NCI-H774 (cell line): Measurements from ENCODE around the gene FCRL1.

Experiments used
- DNase-seq: peaks from one replicate; lab custom pipeline; 2025; lab: John Stamatoyannopoulos, UW

The FCRL1 gene, protein sequence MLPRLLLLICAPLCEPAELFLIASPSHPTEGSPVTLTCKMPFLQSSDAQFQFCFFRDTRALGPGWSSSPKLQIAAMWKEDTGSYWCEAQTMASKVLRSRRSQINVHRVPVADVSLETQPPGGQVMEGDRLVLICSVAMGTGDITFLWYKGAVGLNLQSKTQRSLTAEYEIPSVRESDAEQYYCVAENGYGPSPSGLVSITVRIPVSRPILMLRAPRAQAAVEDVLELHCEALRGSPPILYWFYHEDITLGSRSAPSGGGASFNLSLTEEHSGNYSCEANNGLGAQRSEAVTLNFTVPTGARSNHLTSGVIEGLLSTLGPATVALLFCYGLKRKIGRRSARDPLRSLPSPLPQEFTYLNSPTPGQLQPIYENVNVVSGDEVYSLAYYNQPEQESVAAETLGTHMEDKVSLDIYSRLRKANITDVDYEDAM

GRCh38 chr1:157819896-157820295 lies at the start of gene FCRL1:
Gene FCRL1 (minus strand): TSS chr1:157820120. CDS start chr1:157820037, 83 bp downstream.
- no peak for DNase-seq

DNA sequence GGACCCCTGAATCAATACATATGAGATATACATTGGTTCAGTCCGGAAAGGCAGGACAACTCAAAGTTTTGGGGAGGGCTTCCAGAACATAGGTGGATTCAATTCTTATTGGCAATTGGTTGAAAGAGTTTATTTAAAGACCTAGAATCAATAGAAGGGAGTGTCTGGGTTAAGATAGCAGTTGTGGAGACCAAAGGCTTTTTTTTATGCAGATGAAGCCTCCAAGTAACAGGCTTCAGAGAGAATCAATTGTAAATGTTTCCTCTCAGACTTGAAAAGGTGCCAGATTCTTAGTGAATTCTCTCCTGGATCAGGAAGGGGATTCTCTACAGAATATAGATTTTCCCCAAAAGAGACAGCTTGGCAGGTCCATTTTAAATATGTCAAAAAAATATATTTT lies 48.7 kb upstream of the FCRL1 start:
- DNase-seq, result no peak

GRCh38 chr1:157862114-157863070 lies 42.5 kb upstream of the FCRL1 start:
- DNase-seq, result no peak

DNA sequence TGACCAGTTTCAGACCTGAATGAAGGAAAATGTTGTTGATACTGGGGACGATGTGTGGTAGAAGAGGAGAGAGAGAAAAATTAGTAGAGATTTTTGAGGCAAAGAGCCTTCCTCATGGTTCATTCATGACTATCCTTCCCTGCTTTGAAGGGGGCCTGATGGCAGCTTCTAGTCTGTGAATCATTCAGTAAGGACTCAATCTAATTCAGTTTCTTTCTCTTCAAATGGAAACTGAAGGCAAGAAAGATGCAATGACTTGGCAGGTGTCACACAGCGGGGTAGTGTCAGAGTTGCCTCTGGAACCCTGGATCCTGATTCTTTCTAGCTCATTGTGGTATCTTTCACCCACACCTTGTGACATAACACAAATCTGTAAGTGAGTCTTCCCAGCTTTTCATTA lies 36.6 kb upstream of the FCRL1 start:
- no peak for DNase-seq

DNA sequence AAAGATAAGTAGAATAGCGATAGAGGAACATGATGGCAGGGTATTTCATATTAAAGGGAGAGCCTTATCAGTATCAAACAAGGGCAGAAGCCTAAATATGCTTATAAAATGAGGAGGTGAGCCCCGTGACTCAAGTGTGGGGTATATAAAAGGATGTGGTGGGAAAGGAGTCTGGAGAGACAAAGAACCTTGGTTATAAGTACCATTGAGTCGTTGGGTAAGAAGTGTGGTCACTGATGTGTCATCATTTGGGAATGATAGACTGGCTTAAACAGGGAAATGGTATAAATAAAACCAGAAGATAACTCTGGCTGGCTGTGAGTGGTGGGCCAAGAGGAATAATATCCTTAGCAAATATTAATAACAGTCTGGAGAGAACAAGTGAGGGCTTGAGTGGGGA lies 32.6 kb upstream of the FCRL1 start:
- no peak for DNase-seq

- DNase-seq, result no peak
These were observed 29.4 kb upstream of the FCRL1 start for GRCh38 chr1:157849229-157849875.

GRCh38 chr1:157844089-157844830 lies 24.3 kb upstream of the FCRL1 start:
- DNase-seq, result no peak

GRCh38 chr1:157842939-157843338 lies 23.0 kb upstream of the FCRL1 start:
- DNase-seq, result no peak

GRCh38 chr1:157841708-157842107 lies 21.8 kb upstream of the FCRL1 start, which contains the start of gene CD5L:
Gene CD5L (minus strand): TSS chr1:157841808. CDS start chr1:157841701, 107 bp downstream.
- DNase-seq, result no peak

DNA sequence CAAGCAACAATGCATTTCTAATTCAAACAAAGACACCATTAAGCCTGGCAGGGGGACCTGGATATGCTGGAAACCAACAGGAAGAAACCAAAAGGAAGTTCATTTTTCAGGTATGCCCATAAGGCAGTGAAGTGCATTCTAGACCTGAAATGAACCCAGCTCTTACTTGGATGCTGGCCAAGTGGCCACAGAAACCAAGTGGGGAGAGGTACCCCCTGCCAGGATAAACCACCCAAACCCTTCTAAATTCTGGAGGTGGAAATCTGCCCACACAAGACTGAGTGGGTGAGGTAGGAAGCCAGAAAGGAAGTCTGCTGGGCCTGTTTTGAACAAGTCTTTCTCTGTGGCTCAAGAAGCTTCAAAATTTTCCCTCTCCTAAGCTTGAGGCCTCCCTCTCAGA lies 19.0 kb upstream of the FCRL1 start:
- no peak for DNase-seq

DNA sequence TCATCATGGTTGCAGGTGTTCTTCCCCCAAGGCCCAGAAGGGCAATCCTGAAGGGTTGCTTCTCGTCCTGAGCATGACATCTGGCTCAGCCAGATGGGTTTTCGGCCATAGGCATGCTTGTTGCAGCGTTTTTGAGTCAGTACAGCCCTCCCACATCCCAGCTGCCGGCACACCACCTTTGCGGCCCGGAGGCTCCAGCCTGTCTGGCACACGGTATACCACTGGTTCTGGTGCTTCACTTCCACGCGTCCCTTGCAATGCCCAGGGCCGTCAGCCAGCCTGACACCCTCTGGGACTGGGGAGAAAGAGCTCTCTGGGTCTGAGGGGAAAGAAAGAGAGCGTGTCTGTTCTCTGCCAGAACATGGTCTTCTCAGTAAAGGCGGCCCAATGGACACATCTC lies 14.5 kb upstream of the FCRL1 start:
- DNase-seq, result no peak

DNA sequence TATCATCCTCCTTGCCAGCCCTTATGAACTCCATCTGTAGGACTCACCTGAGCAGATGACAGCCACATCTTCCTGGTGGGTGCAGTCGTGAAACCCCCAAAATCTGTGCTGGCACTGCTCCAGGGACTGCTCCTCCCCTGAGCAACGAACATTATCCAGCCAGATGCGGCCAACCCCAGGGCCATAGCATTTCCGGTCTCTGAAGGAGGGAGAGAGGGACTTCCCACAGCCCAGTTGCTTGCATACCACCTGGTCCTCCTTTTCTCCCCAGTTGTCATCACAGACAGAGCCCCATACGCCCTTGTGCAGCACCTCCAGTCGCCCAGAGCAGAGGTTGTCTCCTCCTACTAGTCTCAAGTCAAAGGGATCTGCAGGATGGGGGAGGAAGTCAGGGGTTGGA lies 13.2 kb upstream of the FCRL1 start:
- DNase-seq, result no peak

DNA sequence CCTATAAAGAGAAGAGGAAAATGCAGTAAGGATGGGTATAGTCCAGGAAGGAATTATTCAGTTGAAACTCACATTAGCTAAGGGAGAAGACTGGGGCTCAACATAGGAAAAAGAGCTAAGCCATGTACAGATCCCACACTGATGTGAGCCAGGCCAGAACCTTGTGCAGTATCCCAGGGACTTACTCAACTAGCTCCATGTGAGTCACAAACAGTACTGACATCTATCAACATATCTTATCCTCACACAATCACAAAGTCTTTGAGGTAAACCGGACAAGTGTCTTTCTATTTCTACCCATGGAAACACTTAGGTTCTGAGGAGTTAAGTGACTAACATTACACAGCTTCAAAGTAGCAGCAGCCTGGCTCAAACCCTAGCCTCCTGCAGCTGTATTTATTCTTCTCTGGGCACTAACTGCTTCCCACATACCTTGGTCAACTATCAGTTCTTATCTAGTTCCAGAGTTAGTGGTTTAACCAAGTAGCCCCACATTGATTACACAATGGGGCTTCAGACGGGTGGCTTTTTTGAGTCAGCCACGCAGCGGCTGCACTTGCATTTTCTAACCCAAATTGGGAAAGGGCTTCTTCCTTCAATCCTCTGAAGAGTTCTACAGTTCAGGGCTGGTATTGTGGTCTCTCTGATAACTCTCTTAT lies 12.2 kb upstream of the FCRL1 start:
- no peak for DNase-seq

DNA sequence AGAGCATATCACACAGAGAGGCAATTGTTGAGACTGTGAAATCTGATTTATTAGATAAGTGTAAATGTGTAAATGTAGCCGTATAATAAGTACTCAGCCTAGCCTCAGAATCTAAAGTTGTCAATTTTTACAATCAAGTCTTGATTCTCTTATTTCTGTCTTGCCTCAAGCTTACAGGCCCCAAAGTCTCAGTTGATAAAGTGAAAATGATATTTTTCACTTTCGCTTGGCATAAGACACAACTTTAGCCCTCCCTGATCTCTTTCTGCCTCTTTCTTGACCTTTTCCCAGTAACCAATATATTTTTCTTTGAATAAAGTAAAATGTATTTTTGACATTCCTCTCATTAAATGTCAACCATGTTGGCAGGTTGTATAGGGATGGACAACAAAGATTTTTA lies 11.0 kb upstream of the FCRL1 start:
- DNase-seq, result no peak

GRCh38 chr1:157829711-157830110 lies 9.8 kb upstream of the FCRL1 start:
- no peak for DNase-seq

DNA sequence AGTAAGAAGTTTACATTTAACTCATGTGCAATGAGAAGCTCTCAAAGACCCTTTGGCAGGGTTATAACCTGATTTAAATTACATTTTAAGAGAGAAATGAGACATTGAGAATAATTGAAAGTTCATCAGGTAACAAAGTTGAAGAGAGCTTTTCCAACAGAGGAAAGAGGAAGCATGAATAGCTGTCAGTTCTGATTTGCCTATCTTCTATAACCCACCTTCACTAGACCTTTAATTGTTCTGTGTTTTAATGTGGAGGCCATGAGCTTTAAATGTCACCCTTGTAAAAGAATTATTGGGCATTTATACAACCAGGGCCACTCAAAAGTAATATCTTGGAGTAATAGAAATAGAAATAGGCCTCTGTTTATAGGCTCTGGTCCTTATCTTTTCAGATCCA lies 9.3 kb upstream of the FCRL1 start:
- DNase-seq, result no peak

DNA sequence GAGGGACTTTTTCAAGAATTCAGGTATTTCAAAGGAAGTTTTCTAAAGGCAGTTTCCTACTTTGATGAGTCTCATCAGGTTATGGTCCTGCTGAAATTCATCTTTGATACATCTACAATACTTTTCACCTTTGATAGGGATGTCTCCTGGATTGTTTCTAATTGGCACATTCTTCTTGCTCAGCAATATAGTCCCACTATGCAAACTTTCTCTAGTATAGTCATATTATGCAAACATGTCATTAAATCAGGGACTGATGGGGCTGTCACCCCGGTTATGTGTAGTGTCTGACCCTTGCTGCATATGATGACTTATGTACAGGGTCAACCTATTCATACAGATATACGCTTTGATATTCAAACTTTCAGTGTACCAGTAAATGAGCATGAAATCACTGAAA lies 379 bp upstream of the FCRL1 start:
- DNase-seq, result no peak

DNA sequence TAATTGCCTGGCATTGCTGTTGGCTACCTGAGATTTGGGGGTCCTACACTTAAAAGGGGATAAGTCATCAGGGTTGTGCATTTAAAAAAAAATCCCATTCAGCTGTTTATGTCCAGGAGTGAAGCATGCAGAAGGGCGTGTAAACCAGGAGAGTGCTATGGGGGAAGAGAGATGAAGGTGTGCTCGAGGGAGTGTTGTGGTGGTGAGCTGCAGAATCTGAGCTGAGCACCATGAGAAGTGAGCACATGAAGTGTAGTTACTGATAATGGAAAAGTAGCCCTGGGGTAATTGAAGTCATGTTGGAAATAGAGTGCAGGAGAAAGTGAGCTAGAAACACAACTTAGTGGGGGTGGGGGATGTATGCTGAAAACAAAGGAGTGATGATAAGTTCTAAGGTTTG lies 705 bp downstream of the FCRL1 start:
- no peak for DNase-seq

DNA sequence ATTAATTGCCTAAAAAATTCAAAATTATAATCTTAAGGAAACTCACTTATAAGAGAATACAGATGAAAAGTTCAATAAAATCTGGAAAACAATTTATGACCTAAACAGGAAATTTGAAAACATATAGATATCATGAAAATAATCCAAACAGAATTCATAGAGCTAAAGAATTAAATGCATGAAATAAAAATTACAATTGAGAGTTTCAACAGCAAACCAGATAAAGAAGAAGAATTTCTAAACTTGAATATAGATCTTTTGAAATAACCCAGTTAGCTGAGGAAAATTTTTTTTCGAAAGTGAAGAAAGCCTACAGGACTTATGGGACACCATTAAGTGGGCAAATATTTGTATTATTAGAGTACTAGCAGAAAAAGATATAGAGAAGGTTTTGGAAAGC lies 6.7 kb downstream of the FCRL1 start:
- DNase-seq, result no peak

DNA sequence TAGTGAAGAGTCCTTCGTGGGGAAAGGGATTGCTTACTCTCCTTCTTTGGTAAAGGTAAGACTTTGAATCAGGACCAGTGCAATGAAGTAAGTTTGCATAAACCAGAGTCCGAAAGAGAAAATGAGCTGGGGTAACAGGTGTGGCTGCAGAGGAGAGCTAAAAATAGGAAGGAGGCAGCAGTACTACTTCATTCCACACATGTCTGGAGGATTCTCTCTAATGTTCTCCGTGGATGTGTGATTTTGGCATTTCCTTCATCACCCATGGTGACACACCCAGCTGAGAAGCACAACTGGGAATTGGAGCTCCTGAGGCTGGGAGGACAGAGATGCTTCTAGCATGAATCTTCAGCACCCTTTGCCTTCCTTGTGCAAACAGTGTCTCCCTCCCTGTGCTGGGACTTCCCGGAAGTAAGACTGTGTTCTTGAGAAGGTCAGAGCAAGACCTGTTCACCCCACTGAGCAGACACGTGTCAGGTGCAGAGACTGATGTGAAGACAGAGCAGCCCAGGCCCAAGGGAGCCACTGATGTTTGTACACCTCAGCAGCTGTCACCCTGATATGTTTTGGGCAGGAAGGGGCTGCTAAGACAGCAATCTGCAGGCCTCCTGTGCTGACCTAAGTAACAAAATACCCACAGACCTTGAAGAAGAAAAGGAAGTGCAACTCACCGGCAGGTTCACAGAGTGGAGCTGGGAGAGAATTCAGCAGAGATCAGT lies 13.3 kb downstream of the FCRL1 start:
- DNase-seq, result no peak
